GM21390 (cell line): ENCODE measurements around the gene CHCHD2.
"Not testable (repeated sequence)": the region's sequence is repeated elsewhere in the genome, so short reads cannot be mapped to it uniquely, and the experiment has no call there.

ENCODE experiments used
- ATAC-seq: cut with Tn5 transposase; IDR thresholded peaks from one replicate; pipeline ENCODE4 v1.9.1; 2021; ENCODE audit not compliant: unreplicated experiment

Gene CHCHD2

DNA sequence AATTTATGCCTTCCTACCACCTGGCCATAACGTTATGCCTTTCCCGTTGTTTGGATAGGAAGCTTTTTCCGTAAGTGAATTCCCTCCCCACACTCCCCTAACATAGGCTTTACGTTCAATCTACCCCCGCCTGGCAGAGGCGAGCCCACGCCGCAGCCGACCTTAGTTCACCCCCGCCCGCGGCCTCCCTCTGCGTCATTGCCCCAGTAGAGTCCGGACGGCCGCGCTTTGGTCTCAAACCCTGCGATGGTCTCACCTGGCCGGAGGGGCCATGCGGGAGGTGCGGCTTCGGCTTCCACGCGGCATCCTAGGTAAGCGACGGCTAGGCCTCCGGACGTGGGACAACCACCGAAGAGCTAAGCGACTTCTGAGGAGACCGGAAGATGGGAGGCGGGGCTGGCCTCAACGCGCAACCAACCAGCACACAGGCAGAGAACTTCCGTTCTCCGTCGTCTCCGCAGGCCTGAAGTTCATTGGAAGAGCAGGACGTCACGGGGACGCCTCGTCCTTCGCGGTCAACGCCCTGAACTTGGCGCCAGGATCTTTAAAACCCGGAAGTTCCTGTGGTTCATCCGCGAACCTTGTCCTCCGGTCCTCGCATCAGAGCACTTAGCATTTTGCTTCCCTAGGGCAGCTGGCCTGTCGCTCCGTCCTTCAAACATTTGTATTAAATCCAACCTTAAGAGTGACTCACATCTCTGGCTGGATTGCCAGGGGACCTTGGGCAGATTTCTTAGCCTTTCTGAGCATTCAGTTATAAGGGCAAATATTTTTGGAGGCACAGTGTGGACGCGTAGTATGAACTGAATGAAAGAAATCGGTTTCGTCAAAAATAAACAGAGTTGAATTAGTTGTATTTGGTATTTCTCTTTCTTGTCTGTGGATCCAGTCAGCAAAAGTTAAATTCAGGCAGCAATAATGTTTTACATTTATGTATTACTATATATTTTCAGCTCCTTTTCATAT is at the start of gene CHCHD2:
Gene CHCHD2 (minus strand): TSS at position 369 of the 966 bp plus-strand sequence. CDS start 63 bp downstream, at position 306.
- ATAC-seq, result peak; percentile 100

GRCh38 chr7:56131062-56131461 is 24.8 kb upstream of the CHCHD2 start:
- not testable (repeated sequence) for ATAC-seq

GRCh38 chr7:56127241-56127975 is 21.1 kb upstream of the CHCHD2 start:
- ATAC-seq, result no peak

DNA sequence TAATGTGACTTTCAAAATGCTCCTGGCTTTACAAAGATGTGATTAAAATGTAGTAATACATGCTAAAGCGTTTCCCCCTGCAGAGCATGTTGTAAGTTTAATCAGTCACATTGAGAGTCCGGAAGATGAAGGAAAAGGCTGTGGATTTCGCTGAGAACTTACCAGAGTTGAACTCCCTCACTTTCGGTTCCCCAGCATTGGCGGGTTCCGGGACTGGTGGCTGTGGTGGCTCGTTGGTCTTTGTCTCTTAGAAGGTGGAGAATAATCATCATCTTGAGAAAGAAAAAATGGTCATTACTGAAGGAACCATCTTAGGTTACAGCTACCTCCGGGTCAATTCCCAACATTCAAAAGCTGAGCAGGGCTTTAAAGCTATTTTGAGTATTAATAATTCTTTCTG is 19.6 kb upstream of the CHCHD2 start:
- ATAC-seq, result no peak

DNA sequence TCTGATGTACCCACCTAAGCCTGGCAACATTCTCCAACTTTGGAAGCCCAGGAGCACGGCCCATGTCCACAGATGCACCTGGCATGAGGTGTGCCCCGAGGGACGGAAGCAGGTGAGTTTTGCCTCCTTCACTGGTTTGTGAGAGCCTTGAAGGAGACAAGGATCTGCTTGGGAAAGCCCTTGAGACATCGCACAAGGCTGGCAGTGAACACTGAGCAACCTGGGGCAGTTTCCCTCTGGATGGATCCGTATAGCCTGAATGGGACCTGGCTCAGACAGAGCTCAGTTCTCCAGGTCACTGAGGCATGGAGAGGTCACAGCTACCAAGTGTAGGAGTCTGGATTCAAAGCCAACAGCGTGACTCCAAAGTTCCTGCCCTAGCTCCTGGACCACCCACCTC is 18.7 kb upstream of the CHCHD2 start:
- ATAC-seq, result no peak

DNA sequence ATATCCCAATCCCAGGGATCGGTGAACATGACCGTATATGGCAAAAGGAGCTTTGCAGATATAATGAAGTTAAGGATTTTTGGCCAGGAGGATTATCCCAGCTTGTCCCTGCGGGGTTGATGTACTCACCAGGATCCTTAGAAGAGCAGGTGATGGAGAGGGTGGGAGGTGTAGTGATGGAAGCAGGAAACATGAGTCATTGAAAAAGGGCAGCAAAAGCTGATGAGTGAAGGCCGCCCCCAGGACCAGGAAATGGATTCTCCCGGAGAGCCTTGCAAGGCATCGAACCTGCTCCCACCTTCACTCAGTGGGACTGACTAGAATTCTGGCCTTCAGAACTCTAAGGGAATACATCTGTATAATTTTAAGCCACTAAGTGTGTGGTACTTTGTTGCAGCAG is 15.2 kb upstream of the CHCHD2 start:
- ATAC-seq, result no peak

DNA sequence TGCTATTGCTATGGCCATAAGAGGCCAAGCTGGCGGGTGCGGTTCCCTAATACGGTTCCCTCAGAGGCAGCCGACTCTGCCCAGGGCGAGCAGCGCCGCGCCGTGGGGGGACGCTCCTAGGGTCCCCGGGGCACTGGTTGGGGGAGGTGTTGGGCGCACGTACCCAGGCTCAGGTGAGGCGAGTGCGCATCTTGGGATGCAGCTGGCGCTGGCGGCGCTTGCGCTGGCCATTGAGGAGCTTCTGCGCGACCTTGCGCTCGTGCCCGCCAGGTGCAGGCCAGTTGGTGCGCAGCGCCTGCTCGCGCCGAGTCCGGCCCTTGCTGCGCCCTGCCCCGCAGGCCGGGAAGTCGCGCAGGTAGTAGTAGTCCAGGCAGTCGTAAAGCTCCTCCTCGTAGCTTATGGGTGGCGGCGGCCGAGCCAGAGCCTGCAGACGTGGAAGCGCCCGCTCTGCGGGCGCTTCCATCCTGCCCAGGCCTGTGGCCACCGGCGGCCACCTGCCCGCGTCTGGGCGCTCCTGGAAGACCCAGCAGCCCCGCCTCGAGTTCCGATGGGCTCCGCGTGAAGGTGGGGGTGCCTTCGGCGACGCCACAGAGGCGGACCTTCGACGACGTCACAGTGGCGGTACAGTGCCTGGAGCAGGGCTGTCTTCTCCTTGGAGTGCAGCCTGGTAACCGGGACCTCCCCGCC is 9.7 kb upstream of the CHCHD2 start, which contains the start of gene NUPR2:
Gene NUPR2 (minus strand): TSS at position 566 of the 687 bp plus-strand sequence. CDS start 103 bp downstream, at position 463.
- ATAC-seq, result no peak

- ATAC-seq, result not testable (repeated sequence)
Measured at GRCh38 chr7:56112244-56112643, 6.0 kb upstream of the CHCHD2 start.

DNA sequence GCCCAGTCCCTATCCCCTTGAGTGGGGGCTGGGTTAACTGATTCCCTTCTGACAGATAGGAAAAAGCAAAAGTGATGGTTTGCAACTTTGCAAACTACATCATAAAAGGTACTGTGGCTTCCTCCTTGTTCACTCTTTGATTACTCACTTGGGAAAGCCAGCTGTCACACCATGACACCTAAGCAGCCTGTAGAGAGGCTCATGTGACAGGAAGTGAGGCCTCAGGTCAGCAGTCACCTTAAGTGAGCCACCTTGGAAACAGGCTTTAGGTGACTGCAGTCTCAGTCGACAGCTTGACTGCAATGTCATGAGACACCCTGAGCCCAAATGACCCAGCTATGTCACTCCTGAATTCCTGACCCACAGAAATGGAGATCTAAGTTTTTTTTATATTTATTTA is 4.3 kb upstream of the CHCHD2 start:
- no peak for ATAC-seq

DNA sequence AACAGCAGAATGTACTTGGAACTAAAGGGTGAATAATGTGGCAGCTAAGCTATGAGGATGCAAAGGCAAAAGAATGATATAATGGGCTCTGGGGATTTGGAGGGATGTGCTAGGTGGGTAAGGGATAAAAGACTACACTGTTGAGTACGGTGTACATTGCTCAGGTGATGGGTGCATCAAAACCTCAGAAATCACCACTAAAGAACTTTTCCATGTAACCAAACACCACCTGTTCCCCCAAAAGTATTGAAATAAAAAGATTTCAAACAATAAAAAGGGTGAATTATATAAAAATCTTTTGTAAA is 1.6 kb upstream of the CHCHD2 start:
- no peak for ATAC-seq

GRCh38 chr7:56105508-56105907 is 768 bp downstream of the CHCHD2 start:
- no peak for ATAC-seq

DNA sequence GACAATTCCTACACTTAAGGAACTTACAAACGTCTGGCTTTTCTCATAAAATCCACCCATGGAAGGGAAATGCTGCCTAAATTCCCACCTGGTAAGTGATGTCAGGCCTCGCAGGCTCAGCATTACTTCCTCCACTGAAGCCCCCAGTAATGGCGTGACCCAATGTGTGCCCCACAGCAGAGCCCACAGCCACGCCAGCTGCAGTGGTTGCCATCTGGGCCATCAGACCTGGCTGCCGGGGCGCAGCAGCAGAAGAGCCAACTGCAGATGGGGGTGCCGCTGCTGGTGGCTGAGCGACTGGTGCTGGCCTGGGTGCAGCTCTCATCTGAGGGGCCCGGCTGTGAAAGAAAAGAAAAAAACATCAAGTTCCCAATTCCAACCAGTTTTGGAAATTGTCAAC is 2.1 kb downstream of the CHCHD2 start:
- not testable (repeated sequence) for ATAC-seq

- no peak for ATAC-seq
Measured at GRCh38 chr7:56099653-56100052, 6.6 kb downstream of the CHCHD2 start.

DNA sequence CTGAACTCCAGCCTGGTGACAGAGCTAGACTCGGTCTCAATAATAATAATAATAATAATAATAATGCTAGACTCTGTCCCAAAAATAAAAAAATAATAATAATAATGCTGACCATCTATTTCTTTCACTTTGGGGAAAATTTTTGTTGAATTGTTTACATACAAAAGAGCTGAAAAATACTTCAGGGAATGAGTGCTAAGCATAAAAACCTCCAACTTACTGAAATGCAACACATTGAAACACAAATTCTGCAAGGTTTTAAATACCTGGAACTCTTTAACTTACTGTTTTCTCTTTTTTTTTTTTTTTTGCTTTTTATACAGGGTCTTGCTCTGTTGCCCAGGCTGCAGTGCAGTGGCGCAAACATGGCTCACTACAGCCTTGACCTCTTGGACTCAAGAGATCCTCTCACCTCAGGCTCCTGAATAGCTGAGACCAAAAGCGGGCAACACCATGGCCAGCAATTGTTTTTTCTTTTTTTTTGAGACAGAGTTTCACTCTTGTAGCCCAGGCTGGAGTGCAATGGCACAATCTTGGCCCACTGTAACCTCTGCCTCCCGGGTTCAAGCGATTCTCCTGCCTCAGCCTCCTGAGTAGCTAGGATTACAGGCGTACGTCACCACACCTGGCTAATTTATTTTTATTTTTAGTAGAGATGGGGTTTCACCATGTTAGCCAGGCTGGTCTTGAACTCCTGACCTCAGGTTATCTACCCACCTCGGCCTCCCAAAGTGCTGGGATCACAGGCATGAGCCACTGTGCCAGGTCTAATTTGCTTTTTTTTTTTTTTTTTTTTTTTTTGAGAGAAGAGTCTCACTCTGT is 7.9 kb downstream of the CHCHD2 start:
- not testable (repeated sequence) for ATAC-seq

DNA sequence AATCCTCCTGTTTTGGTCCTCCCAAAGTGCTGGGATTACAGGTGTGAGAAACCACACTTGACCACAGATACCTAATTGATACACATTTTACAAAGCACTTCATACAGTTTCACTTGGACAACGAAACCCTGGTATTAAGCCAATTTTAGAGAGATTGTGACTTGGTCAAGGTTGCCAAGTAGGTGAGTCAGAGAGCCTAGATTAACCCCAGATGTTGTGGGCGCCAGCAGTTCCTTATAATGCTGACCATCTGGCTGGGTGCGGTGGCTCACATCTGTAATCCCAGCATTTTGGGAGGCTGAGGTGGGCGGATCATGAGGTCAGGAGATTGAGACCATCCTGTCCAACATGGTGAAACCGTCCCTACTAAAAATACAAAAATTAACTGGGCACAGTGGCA is 8.6 kb downstream of the CHCHD2 start:
- no peak for ATAC-seq

- ATAC-seq, result no peak
Measured at GRCh38 chr7:56092789-56093531, 13.3 kb downstream of the CHCHD2 start, which contains the start of gene PHKG1. PHKG1 (minus strand) TSS chr7:56092952; CDS start chr7:56088941, 4,011 bp downstream.

GRCh38 chr7:56092388-56092787 is 13.9 kb downstream of the CHCHD2 start:
- not testable (repeated sequence) for ATAC-seq

- no peak for ATAC-seq
Measured at GRCh38 chr7:56091591-56091990, 14.7 kb downstream of the CHCHD2 start.

DNA sequence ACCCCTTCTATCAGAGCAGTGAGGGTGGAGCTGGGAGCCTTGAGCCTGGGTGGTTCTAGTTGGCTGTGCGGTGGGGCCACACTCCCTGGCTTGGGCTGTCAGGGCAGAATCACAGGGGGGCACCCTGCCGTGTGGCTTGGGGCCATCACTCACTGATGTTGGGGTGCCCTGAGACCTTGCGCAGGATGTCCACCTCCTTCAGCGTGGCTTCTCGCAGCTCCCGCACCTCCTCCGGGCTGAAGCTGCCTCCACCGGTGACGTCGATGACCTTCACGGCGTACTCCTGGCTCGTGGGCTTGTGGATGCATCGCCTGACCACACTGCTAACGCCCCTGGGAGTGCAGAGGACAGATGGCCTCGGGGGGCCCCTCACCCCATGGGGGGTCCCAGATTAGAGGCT is 18.8 kb downstream of the CHCHD2 start:
- no peak for ATAC-seq

DNA sequence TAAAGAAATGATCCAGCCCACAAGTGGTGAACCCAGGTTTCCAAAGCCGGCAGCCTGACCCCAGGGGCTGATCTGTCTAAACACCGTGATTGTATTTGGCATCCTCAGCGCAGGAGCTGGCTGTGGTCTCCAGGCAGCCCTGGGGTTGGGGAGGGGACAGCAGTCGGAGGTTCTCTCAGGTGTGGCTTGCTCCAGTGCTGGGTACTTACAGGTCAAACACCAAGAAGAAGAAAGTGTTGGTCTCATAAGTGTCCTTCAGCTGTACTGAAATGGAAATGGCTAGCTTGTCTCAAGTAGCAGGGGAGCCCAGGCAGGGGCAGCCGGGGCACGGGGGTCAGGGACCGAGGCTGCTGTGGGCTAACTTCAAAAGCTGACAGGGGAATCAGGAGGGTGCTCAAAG is 19.5 kb downstream of the CHCHD2 start:
- ATAC-seq, result no peak
